GM19372 (cell line): ENCODE measurements around the gene BTG2.

ENCODE experiments used
- ATAC-seq: cut with Tn5 transposase; IDR thresholded peaks from one replicate; pipeline ENCODE4 v1.9.1; 2021; ENCODE audit warnings: mild to moderate bottlenecking, low read depth, moderate library complexity; ENCODE audit not compliant: unreplicated experiment

BTG2 gene

GRCh38 chr1:203335503-203335902, 30.2 kb downstream of the BTG2 start:
- no peak for ATAC-seq

GRCh38 chr1:203336097-203336496, 30.8 kb downstream of the BTG2 start:
- ATAC-seq, result no peak

GRCh38 chr1:203338335-203339036, 33.2 kb downstream of the BTG2 start:
- no peak for ATAC-seq

- no peak for ATAC-seq
Observed at GRCh38 chr1:203340112-203340790, 34.9 kb downstream of the BTG2 start.

GRCh38 chr1:203342192-203342940, 37.0 kb downstream of the BTG2 start:
- no peak for ATAC-seq

GRCh38 chr1:203343956-203344754, 38.8 kb downstream of the BTG2 start:
- no peak for ATAC-seq

- ATAC-seq, result no peak
Observed at GRCh38 chr1:203346060-203346768, 40.9 kb downstream of the BTG2 start.

- ATAC-seq, result no peak
Observed at GRCh38 chr1:203346769-203347102, 41.4 kb downstream of the BTG2 start.

GRCh38 chr1:203349166-203349565, 43.8 kb downstream of the BTG2 start:
- ATAC-seq, result no peak

- no peak for ATAC-seq
Observed at GRCh38 chr1:203349773-203350524, 44.6 kb downstream of the BTG2 start.

- ATAC-seq, result no peak
Observed at GRCh38 chr1:203351037-203351625, 45.8 kb downstream of the BTG2 start, which contains the start of gene FMOD. TSS of gene FMOD (minus strand) at chr1:203351122. CDS start at chr1:203348270, 2,852 bp downstream.

- ATAC-seq, result no peak
Observed at GRCh38 chr1:203353486-203353885, 48.2 kb downstream of the BTG2 start.

GRCh38 chr1:203354246-203354645, 48.9 kb downstream of the BTG2 start:
- no peak for ATAC-seq

- ATAC-seq, result no peak
Observed at GRCh38 chr1:203359010-203359571, 53.8 kb downstream of the BTG2 start.
